Central memory CD8-positive, alpha-beta T cell (primary cell): ENCODE results near the gene CLIC3.

ENCODE experiments used
- ATAC-seq: fragments of 150-1000 bp; cut with Tn5 transposase; replicated peaks from 2 replicates; pipeline ENCODE4 v1.10.0; 2022; ENCODE audit warnings: mild to moderate bottlenecking, moderate FRiP score, moderate number of reproducible peaks; ENCODE audit not compliant: poor library complexity, severe bottlenecking; ENCODE audit errors: extremely low read depth
- DNase-seq, 2 donors: peaks; one replicate each; pipeline ENCODE4 v3.0.0; 2021; ENCODE audit warnings: low spot score in 2 of 2
- H3K27ac Mint-ChIP-seq: one replicate; pipeline ENCODE4 v1.8.0; 2022; ENCODE audit warnings: low read depth, mild to moderate bottlenecking, moderate library complexity, mixed read lengths
- H3K27me3 Mint-ChIP-seq: one replicate; pipeline ENCODE4 v1.8.0; 2022; ENCODE audit warnings: mixed read lengths
- H3K36me3 Mint-ChIP-seq: one replicate; pipeline ENCODE4 v1.8.0; 2022; ENCODE audit warnings: mild to moderate bottlenecking, moderate library complexity, mixed read lengths; ENCODE audit not compliant: insufficient read depth
- H3K4me1 Mint-ChIP-seq: one replicate; pipeline ENCODE4 v1.8.0; 2022; ENCODE audit warnings: mixed read lengths
- H3K4me3 Mint-ChIP-seq: one replicate; pipeline ENCODE4 v1.8.0; 2022; ENCODE audit warnings: mild to moderate bottlenecking, moderate library complexity, mixed read lengths
- H3K9me3 Mint-ChIP-seq: one replicate; pipeline ENCODE4 v1.8.0; 2022; ENCODE audit warnings: mixed read lengths

The CLIC3 gene

DNA sequence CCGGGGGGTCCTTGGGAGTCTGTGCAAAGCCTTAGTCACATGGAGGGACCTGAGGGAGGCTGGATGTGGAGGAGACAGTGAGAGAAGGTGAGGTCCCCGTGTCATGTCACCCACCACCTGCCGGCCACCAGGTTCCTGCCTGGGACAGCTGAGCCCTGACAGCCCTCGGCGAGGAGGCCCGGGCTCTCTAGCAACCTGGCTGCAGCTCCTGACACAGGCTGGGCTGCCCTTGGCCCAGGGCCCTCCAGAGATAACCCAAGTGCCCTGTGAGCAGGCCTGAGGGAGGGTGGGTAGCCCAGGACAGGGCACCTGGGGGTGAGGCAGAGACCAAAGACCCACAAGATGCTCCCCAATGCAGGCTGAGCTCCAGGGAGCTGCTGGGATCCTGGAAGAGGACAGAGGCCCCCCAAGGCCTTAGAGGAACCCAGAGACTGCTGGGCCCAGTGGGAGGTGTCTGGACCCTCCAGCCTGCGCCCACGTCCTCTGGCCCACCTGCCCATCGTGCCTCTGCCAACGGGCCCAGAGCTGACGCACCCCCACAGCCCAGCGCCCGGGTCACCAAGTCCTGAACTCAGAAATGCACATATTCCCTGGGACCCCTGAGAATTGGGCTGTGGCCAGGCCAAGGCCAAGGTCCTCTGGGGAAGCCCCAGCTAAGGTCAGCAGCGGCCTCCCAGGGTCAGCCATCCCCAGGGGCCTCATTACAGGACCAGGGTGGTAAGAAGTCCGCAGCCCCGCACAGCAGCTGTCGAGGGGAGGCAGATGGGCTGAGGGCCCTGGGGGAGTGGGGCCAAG lies 27.8 kb downstream of the CLIC3 start:
- H3K4me3 Mint-ChIP-seq, result no peak overlapping the region
- H3K9me3 Mint-ChIP-seq, result no peaks in the 10 kb centered on the region
- DNase-seq (no peak), ATAC-seq (no peak)
- peaks cover 11% of the 10 kb centered on the region for H3K36me3 Mint-ChIP-seq
- no peaks in the 10 kb centered on the region for H3K27me3 Mint-ChIP-seq
- no peak overlapping the region for H3K27ac Mint-ChIP-seq
- peaks cover 32% of the 10 kb centered on the region for H3K4me1 Mint-ChIP-seq

DNA sequence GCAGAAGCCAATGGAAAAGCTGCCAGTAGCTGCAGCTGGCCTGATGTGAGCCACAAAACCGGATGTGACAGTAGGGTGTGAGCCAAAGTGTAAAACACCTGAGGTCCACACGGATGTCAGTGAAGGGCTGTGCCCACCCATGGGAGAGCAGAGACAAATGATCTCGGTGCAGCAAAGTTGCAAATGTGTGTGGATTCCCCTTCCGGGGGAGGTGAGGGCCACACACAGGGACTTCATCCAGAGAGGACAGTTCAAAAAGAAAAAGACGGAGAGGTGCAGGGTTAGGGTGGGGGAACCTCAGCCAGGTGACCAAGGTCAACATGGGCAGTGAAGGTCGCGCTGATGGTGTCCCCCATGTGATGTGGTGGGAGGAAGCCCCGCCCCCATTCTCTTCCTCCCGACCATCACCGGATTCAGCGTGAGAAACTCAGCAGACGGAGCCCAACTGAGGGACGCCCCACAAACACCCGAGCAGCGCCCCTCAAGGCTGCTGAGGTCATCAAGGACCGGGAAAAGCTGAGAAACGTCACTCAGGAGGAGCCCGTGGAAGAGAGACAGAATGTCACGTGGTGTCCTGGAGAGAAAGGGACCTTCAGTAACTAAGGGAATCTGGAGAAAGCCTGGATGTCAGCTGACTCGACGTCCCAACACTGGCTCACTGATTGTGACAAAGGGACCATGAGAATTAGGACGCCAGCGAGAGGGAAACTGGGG lies 30.4 kb downstream of the CLIC3 start:
- Mint-ChIP-seq H3K27ac (peak overlapping the region; percentile 93), H3K27me3 (no peaks in the 10 kb centered on the region), H3K4me1 (peaks cover 52% of the 10 kb centered on the region), H3K4me3 (peak overlapping the region; percentile 77), H3K9me3 (no peaks in the 10 kb centered on the region), H3K36me3 (peaks cover 11% of the 10 kb centered on the region)
- peak in 1 of 2 donors; percentile 51 for DNase-seq
- peak; percentile 76 for ATAC-seq

DNA sequence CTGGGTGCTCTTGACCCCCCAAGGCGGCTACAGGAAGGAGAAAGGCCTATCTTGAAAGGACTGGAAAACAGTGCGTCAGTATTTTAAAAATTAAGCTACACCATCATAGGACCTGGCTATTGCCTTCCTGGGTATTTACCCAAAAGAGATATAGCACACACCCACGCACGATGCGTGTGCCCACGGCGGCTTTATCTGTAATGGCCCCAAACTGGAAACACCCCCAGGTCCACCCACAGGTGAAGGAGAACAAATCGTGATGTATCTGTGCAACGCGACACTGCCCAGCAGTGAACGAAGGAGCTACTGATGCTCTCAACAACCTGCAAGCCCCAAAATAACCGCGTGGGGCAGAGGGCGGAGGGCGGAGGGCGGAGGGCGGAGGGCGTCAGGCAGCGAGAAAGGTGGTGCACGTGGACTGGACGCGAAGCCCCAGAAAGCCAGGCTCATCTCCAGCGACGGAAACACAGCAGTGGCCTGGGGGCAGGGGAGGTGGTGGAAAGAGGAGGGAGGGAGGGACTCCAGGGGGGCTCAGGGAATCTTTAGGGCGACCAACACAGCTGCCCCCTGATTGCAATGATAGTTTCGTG lies 31.4 kb downstream of the CLIC3 start:
- Mint-ChIP-seq H3K36me3 (peaks cover 12% of the 10 kb centered on the region), H3K27ac (peak overlapping the region; percentile 93), H3K4me3 (no peak overlapping the region), H3K9me3 (no peaks in the 10 kb centered on the region), H3K27me3 (no peaks in the 10 kb centered on the region), H3K4me1 (peaks cover 56% of the 10 kb centered on the region)
- ATAC-seq (no peak), DNase-seq (no peak)

DNA sequence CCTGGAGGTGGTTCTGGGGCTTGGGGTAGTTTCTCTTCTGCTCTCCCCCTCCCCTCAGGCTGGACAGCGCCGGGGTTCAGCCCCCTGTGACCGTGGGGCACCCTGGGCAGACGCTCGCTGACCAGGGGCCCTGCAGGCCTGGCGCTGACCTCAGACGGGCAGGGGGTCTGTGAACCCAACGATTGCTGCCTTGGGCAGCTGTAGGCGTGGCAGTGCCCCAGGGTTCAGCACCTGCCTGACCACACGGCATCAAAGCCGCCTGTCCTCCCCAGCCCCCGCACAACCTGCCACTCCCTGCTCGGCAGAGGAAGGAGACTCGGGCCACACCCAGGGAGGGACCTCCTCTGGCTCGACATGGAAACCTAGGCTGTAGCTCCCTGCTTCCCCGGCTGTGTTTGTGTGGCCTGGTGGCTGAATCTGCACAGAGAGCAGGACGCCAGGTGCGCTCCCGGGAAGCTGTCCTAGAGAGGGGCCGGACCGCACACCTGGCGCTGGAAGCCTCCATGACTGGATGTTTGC lies 32.1 kb downstream of the CLIC3 start:
- ATAC-seq (no peak), DNase-seq (no peak)
- Mint-ChIP-seq H3K9me3 (no peaks in the 10 kb centered on the region), H3K36me3 (peaks cover 12% of the 10 kb centered on the region), H3K27ac (no peak overlapping the region), H3K4me3 (no peak overlapping the region), H3K4me1 (peaks cover 57% of the 10 kb centered on the region), H3K27me3 (no peaks in the 10 kb centered on the region)

DNA sequence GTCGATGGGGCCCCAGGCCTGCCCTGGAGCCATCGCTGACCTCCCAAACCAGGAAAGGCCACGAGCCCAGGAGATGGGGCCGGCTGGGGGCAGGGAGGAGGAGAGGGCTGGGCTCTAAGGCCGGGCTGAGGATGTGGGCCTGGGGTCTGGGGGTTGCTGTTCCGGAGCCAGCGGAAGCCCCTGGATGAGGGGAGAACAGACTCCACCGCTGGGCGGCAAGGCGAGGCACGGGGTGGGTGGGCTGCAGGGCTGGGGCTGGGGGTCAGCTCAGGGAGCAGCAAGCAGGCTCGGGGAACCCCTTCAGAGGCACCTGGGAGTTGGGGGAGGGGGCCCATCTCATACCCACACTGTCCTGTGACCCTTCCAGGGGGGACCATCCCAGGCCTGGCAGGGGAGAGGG lies 32.6 kb downstream of the CLIC3 start:
- no peaks in the 10 kb centered on the region for H3K9me3 Mint-ChIP-seq

DNA sequence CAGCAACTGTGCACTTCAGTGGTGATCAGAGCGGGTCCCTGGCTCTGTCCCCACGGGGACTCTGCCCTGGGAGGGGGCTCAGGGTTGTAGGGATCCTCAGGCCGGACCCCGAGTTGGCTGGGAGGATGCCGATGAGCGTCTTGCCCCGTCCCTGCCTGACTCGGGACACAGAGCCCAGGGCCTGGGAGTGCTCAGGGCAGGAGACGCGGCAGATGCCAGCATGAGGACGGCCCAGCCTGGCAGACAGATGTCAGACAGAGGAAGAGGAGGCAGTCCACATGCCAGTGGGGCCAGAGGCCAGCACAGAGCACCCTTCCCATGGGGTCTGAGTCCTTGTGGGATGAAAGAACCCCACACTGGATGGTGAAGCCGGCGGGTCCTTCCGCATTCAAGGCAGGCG lies 33.0 kb downstream of the CLIC3 start:
- DNase-seq (no peak), ATAC-seq (no peak)
- no peak overlapping the region for H3K27ac Mint-ChIP-seq
- H3K4me3 Mint-ChIP-seq, result peak overlapping the region; percentile 13
- H3K9me3 Mint-ChIP-seq, result no peaks in the 10 kb centered on the region
- H3K36me3 Mint-ChIP-seq, result peaks cover 12% of the 10 kb centered on the region
- H3K27me3 Mint-ChIP-seq, result no peaks in the 10 kb centered on the region
- peaks cover 66% of the 10 kb centered on the region for H3K4me1 Mint-ChIP-seq

More for the DNA sequence above, 32.6 kb downstream of the CLIC3 start:
- ATAC-seq (no peak), DNase-seq (no peak)
- no peak overlapping the region for H3K27ac Mint-ChIP-seq
- peaks cover 12% of the 10 kb centered on the region for H3K36me3 Mint-ChIP-seq
- peaks cover 62% of the 10 kb centered on the region for H3K4me1 Mint-ChIP-seq
- H3K4me3 Mint-ChIP-seq, result peak overlapping the region; percentile 13
- H3K27me3 Mint-ChIP-seq, result no peaks in the 10 kb centered on the region

DNA sequence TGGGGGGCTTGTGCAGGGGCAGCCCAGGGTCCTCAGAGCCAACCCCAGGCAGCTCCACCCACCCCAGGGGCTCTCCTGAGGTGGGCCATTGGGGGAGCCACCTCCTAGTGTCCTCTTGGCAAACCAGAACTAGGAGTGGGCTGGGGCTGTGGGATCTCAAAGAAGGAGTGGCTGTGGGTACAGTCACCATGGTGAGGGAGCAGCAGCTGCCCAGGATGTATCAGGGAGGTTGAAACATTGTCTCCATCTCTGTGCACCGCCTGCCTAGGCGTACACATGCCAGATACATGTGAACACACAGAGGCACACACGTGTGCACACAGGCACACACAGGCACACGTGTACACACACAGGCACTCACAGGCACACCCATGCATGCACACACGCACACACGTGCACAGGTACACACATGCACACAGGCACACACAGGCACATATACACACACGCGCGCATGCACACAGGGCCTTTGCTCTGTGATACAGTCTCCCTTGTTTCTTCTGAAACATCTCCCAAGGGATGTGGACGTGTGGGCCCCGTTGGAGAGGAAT lies 33.6 kb downstream of the CLIC3 start:
- Mint-ChIP-seq H3K27ac (no peak overlapping the region), H3K27me3 (no peaks in the 10 kb centered on the region), H3K9me3 (no peaks in the 10 kb centered on the region), H3K4me3 (peak overlapping the region; percentile 13), H3K4me1 (peaks cover 72% of the 10 kb centered on the region), H3K36me3 (peaks cover 11% of the 10 kb centered on the region)
- DNase-seq, result no peak
- no peak for ATAC-seq

DNA sequence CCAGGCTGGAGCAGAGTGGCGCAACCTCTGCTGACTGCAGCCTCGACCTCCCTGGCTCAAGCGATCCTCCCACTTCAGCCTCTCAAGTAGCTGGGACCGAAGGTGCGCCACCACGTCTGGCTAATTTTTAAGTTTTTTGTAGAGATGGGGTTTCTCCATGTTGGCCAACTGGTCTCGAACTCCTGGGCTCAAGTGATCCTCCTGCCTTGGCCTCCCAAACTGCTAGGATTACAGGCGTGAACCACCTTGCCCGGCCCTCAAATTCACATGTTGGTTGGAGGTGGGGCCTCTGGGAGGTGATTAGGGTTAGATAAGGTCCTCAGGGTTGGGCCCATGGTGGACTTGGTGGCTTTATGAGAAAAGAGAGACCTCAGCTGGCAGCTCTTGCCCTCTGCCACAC lies 34.2 kb downstream of the CLIC3 start:
- Mint-ChIP-seq H3K27me3 (no peaks in the 10 kb centered on the region), H3K27ac (peak overlapping the region; percentile 65), H3K9me3 (no peaks in the 10 kb centered on the region), H3K4me1 (peaks cover 71% of the 10 kb centered on the region), H3K4me3 (peak overlapping the region; percentile 25), H3K36me3 (peaks cover 8% of the 10 kb centered on the region)
- ATAC-seq (no peak), DNase-seq (no peak)

DNA sequence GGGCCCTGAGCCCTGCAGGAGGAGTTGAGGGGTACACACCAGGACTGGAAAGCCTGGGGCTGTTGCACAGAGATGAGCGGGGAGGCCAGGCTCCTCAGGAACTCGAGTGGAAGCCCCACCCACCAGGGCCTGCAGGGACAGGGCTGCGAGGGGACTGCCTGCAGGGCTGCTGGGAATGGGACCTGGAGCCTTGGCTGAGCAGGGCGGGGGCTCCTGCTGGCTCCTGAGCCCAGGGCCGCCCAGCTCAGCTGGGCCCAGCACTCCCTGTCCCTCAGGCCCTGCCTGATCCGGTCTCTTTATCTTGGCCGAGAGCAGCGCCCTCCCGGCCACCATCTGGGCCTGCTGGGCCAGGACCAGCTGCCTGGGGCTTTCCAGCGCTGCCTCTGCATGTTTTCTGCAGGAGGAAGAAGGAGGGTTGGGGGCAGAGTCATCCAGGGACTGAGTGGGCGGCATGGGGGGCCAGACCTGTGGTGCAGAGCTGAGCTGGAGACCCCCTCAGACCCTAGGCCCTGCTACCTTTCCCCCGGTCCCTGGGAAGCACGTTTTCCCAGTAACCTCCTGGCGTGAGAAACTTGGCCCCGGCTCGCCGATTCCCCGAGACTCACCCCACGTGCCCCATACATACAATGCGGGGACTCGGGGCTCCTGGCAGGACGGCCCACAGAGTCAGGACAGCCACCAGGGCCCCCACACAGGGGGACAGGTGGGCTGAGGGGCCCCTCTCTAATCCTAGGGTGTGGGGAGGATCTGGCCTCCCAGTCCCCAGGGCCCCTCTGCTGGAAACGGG lies 34.9 kb downstream of the CLIC3 start:
- no peaks in the 10 kb centered on the region for H3K27me3 Mint-ChIP-seq
- peak overlapping the region; percentile 65 for H3K27ac Mint-ChIP-seq
- peaks cover 67% of the 10 kb centered on the region for H3K4me1 Mint-ChIP-seq
- peak overlapping the region; percentile 76 for H3K4me3 Mint-ChIP-seq
- peaks cover 7% of the 10 kb centered on the region for H3K36me3 Mint-ChIP-seq
- no peaks in the 10 kb centered on the region for H3K9me3 Mint-ChIP-seq
- DNase-seq (no peak), ATAC-seq (no peak)

DNA sequence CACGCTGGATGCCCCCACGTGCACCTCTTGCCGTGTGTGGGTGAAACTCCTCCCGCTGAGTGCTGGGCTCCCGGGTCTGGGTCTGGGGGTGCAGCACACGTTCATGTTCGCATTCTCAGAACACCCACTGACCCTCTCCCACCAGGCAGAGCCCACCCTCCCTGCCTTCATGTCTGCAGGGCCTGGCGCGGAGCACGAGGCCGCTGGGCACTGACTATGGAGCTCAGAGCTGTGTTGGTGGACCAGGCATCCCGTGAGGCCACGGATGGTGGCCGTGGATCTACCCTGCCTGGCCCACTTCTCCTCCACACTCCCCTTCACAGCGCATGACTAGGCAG lies 35.5 kb downstream of the CLIC3 start:
- no peak overlapping the region for H3K27ac Mint-ChIP-seq
- no peaks in the 10 kb centered on the region for H3K27me3 Mint-ChIP-seq
- ATAC-seq (no peak), DNase-seq (no peak)
- peak overlapping the region; percentile 76 for H3K4me3 Mint-ChIP-seq
- peaks cover 5% of the 10 kb centered on the region for H3K36me3 Mint-ChIP-seq
- H3K4me1 Mint-ChIP-seq, result peaks cover 62% of the 10 kb centered on the region
- no peaks in the 10 kb centered on the region for H3K9me3 Mint-ChIP-seq

DNA sequence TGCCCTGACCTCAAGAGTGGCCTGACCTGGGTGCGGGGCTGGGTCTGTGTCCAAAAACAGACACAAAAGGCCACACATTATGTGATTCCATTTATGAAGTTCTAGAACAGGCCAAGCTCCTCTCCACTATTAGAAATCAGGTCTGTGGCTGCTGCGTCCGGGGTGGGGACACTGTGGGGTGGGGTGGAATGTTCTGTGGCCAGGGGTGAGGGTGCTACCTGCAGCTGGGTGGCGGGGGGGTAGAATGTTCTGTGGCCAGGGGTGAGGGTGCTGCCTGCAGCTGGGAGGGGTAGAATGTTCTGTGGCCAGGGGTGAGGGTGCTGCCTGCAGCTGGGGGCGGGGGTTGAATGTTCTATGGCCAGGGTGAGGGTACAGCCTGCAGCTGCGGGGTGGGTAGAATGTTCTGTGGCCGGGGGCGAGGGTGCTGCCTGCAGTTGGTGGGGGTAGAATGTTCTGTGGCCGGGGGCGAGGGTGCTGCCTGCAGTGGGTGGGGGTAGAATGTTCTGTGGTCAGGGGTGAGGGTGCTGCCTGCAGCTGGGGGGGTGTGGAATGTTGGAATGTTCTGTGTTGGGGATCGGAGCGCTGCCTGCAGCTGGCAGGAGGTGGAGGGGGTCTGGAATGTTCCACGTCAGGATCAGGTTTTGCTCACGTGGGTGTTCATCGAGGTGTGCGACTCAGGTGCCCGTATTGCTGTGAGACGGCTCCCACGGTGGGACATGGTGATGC lies 36.0 kb downstream of the CLIC3 start:
- Mint-ChIP-seq H3K4me1 (peaks cover 57% of the 10 kb centered on the region), H3K4me3 (peak overlapping the region; percentile 76)

More for the DNA sequence above, 36.0 kb downstream of the CLIC3 start:
- DNase-seq (peak in 1 of 2 donors; percentile 58), ATAC-seq (peak; percentile 87)
- no peaks in the 10 kb centered on the region for H3K27me3 Mint-ChIP-seq
- peak overlapping the region; percentile 87 for H3K27ac Mint-ChIP-seq
- peaks cover 2% of the 10 kb centered on the region for H3K36me3 Mint-ChIP-seq
- H3K9me3 Mint-ChIP-seq, result no peaks in the 10 kb centered on the region
